Bronchial epithelial cell (primary cell): ENCODE data around the gene SLC38A5. TPM values are rescaled to one million over a fixed set of nuclear protein-coding genes. Genes with fewer than 3 reads are reported as not detected.
"Not testable (repeated sequence)": the region's sequence is repeated elsewhere in the genome, so short reads cannot be mapped to it uniquely, and the experiment has no call there.

Experiments
- DNase-seq: peaks from one replicate; pipeline ENCODE4 v3.0.0-alpha.2; 2010; ENCODE audit warnings: low read depth
- FAIRE-seq: peaks from 2 replicates; lab custom pipeline; 2011; peaks lifted over from hg19 to GRCh38; lab: Jason Lieb, UNC
- H3K27me3 ChIP-seq: 2 replicates; pipeline ENCODE4 v1.5.1; 2011; ENCODE audit warnings: low read length; ENCODE audit not compliant: control insufficient read depth, insufficient read depth
- H3K36me3 ChIP-seq: 2 replicates; pipeline ENCODE4 v1.5.1; 2011; ENCODE audit warnings: low read length; ENCODE audit not compliant: control insufficient read depth, insufficient read depth
- H3K4me3 ChIP-seq: 2 replicates; pipeline ENCODE4 v1.5.1; 2011; ENCODE audit warnings: mild to moderate bottlenecking, low read depth, low read length, control low read depth
- total RNA-seq: library from RNA; depleted of rRNA; stranded (reverse); fragments of >200 nt; gene quantifications from 2 replicates; pipeline ENCODE4 v1.2.1, GENCODE V29; 2014
- TF ChIP-seq, protein P1 (sequence below): IDR thresholded peaks from 2 replicates; pipeline ENCODE4 v1.5.1; 2011; ENCODE audit warnings: mild to moderate bottlenecking, moderate library complexity, low read length, control low read depth, inconsistent platforms; ENCODE audit not compliant: insufficient read depth, severe bottlenecking

Gene SLC38A5
- total RNA-seq, 1 donor from 2014 or later, result 348 TPM

DNA sequence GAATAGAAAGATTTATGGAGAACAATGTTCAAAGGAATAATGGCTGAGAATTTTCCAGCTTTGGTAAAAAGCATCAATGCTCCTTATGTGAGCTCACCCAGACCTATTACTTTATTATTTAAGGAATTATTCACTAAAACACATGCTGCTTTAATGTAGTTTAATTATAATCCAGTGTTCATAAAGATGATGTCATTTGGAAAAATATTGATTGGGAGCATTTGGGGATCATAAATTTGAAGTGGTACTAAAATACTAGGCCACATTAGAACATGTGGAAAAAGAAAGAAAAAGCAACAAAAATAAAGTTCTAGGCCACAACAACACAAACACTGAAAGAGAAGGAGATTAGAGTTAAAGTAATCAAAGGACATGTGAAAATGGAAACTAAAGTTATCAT lies 20.0 kb downstream of the SLC38A5 start:
- no peaks in the 10 kb centered on the region for H3K36me3 ChIP-seq
- H3K27me3 ChIP-seq, result no peaks in the 10 kb centered on the region
- FAIRE-seq (no peak), DNase-seq (no peak)
- TF ChIP-seq, protein P1, sequence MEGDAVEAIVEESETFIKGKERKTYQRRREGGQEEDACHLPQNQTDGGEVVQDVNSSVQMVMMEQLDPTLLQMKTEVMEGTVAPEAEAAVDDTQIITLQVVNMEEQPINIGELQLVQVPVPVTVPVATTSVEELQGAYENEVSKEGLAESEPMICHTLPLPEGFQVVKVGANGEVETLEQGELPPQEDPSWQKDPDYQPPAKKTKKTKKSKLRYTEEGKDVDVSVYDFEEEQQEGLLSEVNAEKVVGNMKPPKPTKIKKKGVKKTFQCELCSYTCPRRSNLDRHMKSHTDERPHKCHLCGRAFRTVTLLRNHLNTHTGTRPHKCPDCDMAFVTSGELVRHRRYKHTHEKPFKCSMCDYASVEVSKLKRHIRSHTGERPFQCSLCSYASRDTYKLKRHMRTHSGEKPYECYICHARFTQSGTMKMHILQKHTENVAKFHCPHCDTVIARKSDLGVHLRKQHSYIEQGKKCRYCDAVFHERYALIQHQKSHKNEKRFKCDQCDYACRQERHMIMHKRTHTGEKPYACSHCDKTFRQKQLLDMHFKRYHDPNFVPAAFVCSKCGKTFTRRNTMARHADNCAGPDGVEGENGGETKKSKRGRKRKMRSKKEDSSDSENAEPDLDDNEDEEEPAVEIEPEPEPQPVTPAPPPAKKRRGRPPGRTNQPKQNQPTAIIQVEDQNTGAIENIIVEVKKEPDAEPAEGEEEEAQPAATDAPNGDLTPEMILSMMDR, result no peak
- H3K4me3 ChIP-seq, result no peak overlapping the region

DNA sequence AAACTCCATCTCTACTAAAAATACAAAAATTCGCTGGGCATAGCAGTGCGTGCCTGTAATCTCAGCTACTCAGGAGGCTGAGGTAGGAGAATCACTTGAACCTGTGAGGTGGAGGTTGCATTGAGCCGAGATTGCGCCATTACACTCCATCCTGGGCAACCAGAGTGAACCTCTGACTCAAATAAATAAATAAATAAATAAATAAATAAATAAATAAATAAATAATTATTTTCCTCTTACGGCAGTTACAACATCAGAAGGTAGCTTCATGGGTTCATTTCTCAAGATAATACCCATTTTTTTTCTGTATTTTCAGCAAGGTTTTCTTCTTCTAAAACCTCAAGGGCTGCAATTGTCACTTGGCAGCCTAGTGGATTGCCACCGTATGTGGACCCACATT lies 22.9 kb downstream of the SLC38A5 start:
- not testable (repeated sequence) for H3K27me3 ChIP-seq, DNase-seq, H3K36me3 ChIP-seq, H3K4me3 ChIP-seq, FAIRE-seq

DNA sequence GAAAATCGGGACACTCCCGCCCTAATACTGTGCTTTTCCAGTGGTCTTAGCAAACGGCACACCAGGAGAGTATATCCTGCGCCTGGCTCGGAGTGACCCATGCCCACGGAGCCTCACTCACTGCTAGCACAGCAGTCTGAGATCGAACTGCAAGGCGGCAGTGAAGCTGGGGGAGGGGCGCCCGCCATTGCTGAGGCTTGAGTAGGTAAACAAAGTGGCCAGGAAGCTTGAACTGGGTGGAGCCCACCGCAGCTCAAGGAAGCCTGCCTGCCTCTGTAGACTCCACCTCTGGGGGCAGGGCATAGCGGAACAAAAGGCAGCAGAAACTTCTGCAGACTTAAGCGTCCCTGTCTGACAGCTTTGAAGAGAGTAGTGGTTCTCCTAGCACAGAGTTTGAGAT lies 36.3 kb downstream of the SLC38A5 start:
- H3K36me3 ChIP-seq, H3K27me3 ChIP-seq, DNase-seq, H3K4me3 ChIP-seq, FAIRE-seq: not testable (repeated sequence)

DNA sequence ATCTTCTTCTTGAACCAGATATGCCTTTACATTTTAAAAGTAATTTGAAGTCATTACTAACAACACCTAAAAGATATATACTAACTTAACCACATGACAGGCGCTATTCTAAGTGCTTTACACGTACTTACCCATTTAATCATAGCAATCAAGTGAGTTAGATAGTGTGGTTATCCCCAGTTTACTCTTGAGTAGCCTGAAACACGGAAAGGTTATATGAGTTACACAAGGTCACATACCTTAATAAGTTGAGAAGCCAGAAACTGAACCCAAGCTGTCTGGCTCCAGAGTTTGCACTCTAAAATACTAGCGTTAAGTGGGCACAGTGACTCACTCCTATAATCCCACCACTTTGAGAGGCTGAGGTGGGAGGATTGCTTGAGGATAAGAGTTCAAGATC lies 39.9 kb downstream of the SLC38A5 start:
- not testable (repeated sequence) for FAIRE-seq, H3K27me3 ChIP-seq, H3K4me3 ChIP-seq, H3K36me3 ChIP-seq, DNase-seq

DNA sequence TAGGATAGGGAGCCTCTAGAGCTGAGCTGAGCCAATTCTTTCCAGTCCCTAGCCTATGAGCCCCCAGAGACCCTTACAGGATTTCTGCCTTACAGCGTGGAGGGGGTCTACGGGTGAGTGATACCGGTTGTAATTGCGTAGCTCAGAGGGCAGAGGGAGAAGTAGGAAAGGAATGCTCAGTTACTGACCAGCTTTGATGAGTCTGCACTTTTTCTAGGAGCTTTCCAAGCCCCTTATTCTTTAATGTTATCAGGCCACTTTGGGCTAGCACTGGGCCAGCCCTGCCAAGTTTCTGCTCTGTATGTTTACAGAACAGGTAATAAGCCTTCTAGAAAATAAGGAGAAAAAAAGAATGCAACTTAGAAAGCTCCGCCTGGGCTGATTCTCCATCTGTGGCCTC lies 40.5 kb downstream of the SLC38A5 start:
- H3K36me3 ChIP-seq, DNase-seq, H3K4me3 ChIP-seq, H3K27me3 ChIP-seq, FAIRE-seq: not testable (repeated sequence)

DNA sequence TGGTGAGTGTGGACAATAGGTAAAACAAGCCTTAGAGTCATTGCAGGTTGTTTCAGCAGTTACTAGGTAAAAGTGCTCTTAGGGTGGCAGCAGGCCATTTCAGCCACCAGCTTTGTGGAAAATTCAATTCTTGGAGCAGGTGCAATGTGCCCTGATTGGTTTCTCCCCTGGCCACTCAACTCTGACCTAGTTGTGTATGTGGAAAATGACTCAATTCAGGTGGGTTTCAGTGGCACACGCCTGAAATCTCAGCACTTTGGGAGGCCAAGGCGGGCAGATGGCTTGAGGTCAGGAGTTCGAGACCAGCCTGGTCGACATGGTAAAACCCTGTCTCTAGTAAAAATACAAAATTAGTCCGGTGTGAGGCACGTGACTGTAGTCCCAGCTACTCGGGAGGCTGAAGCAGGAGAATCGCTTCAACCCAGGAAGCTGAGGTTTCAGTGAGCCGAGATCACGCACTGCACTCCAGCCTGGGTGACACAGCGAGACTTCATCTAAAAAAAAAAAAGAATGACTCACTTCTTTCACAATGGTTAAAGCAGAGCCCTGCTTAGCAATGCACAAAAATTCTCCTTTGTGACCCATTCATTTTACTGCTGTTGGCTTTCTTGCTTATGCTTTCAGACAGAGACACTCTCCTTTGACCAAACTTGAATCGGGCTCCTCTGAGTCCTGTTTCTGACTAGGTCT lies 42.9 kb downstream of the SLC38A5 start:
- not testable (repeated sequence) for H3K36me3 ChIP-seq, DNase-seq, H3K4me3 ChIP-seq, H3K27me3 ChIP-seq
- peak; percentile 23 for FAIRE-seq

DNA sequence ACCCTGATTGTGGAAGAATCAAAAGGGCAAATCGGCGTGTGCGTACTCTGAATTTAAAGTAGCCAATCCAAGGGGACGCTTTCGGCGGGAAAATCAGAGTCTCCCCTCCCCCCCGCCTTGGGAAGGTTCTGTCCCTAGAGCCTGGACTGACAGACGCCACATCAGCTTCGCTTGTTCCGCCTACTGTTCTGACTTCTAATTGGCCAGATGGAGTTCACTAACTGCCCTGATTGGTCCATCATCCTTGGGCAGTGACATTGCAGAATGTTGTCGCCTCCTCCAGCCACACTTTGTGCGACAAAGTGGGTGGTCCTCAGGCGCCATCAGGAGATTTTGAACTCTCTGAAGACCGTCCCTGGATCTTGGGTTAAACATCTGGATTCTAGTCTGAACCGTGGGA lies 58.2 kb downstream of the SLC38A5 start, which contains the start of gene SSX4B:
TSS of gene SSX4B (minus strand) at position 101 of the 400 bp plus-strand sequence. CDS start 588 bp downstream, outside the sequence.
- DNase-seq, H3K36me3 ChIP-seq, H3K27me3 ChIP-seq, H3K4me3 ChIP-seq, FAIRE-seq: not testable (repeated sequence)

Other genes starting within 250 kb of the SLC38A5 start
- not detected in 2 replicates for gene SSX1, start 214.9 kb downstream of the SLC38A5 start, total RNA-seq
- not detected in 2 replicates for gene SSX3, start 113.6 kb downstream of the SLC38A5 start, total RNA-seq
- gene SSX4, start 86.7 kb downstream of the SLC38A5 start, total RNA-seq, result not detected in 2 replicates
- not detected in 2 replicates for gene SSX4B, start 58.3 kb downstream of the SLC38A5 start, total RNA-seq
- gene FTSJ1, start 5.9 kb upstream of the SLC38A5 start, total RNA-seq, result 131 and 154 TPM in 2 replicates
- gene PORCN, start 38.7 kb upstream of the SLC38A5 start, total RNA-seq, result 33.4 and 46.2 TPM in 2 replicates
- gene EBP, start 51.5 kb upstream of the SLC38A5 start, total RNA-seq, result 122 and 244 TPM in 2 replicates
- 3.8 and 3.9 TPM in 2 replicates for gene TBC1D25, start 69.5 kb upstream of the SLC38A5 start, total RNA-seq
- gene RBM3, start 104.2 kb upstream of the SLC38A5 start, total RNA-seq, result 163 and 177 TPM in 2 replicates
- 121 and 164 TPM in 2 replicates for gene WDR13, start 127.2 kb upstream of the SLC38A5 start, total RNA-seq
- gene WAS, start 213.5 kb upstream of the SLC38A5 start, total RNA-seq, result not detected in 2 replicates
- gene SUV39H1, start 226.5 kb upstream of the SLC38A5 start, total RNA-seq, result 1.2 and 1.3 TPM in 2 replicates